GM12892 (cell line): ENCODE measurements around the gene TNNT2.

ENCODE experiments used
- DNase-seq: peaks from one replicate; pipeline ENCODE4 v3.0.0; 2011; ENCODE audit not compliant: insufficient read length
- FAIRE-seq: peaks from 2 replicates; lab custom pipeline; 2011; peaks lifted over from hg19 to GRCh38; lab: Jason Lieb, UNC
- POLR2A ChIP-seq: IDR thresholded peaks from 2 replicates; pipeline ENCODE4 v1.6.1; 2011; ENCODE audit warnings: low read depth, low read length, control low read depth
- POLR2AphosphoS5 ChIP-seq: IDR thresholded peaks from 2 replicates; pipeline ENCODE4 v1.6.1; 2011; ENCODE audit warnings: low read depth, low read length, control low read depth
- TAF1 ChIP-seq: IDR thresholded peaks from 2 replicates; pipeline ENCODE4 v1.6.1; 2011; ENCODE audit warnings: low read depth, mild to moderate bottlenecking, control low read depth, low read length, borderline replicate concordance

The TNNT2 gene

GRCh38 chr1:201318504-201319340, 58.8 kb downstream of the TNNT2 start:
- FAIRE-seq: no peak
- no peak for DNase-seq
- TF ChIP-seq POLR2AphosphoS5 (no peak), TAF1 (no peak), POLR2A (no peak)

- FAIRE-seq (no peak), DNase-seq (no peak)
- TF ChIP-seq TAF1 (no peak), POLR2AphosphoS5 (no peak), POLR2A (no peak)
Observed at GRCh38 chr1:201317551-201317950, 59.9 kb downstream of the TNNT2 start.

GRCh38 chr1:201316556-201316955, 60.9 kb downstream of the TNNT2 start:
- FAIRE-seq: no peak
- no peak for TF ChIP-seq TAF1
- DNase-seq: no peak

GRCh38 chr1:201313086-201313485, 64.4 kb downstream of the TNNT2 start:
- FAIRE-seq (no peak), DNase-seq (no peak)
- no peak for TF ChIP-seq POLR2A
- no peak for TF ChIP-seq POLR2AphosphoS5
- no peak for TF ChIP-seq TAF1

GRCh38 chr1:201312298-201312697, 65.2 kb downstream of the TNNT2 start:
- no peak for TF ChIP-seq POLR2A
- no peak for TF ChIP-seq TAF1
- TF ChIP-seq POLR2AphosphoS5: no peak
- FAIRE-seq (no peak), DNase-seq (no peak)

GRCh38 chr1:201311356-201312011, 66.0 kb downstream of the TNNT2 start:
- FAIRE-seq: no peak
- no peak for DNase-seq
- TF ChIP-seq POLR2AphosphoS5: no peak

GRCh38 chr1:201310986-201311355, 66.5 kb downstream of the TNNT2 start:
- TF ChIP-seq POLR2A: no peak
- TF ChIP-seq TAF1: no peak
- TF ChIP-seq POLR2AphosphoS5: no peak
- DNase-seq (no peak), FAIRE-seq (no peak)

- no peak for TF ChIP-seq TAF1
Observed at GRCh38 chr1:201310251-201310985, 67.1 kb downstream of the TNNT2 start.

GRCh38 chr1:201309416-201309815, 68.1 kb downstream of the TNNT2 start:
- FAIRE-seq (no peak), DNase-seq (no peak)
- TF ChIP-seq TAF1 (no peak), POLR2A (no peak), POLR2AphosphoS5 (no peak)

More at GRCh38 chr1:201310251-201310985, 67.1 kb downstream of the TNNT2 start:
- no peak for FAIRE-seq
- no peak for DNase-seq
